HCT116 (cell line): ENCODE measurements around the gene NEK1.

Experiments used
- ELF1 ChIP-seq: IDR thresholded peaks from 2 replicates; pipeline ENCODE4 v1.6.1; 2012; ENCODE audit warnings: low read depth, borderline replicate concordance
- EZH2 ChIP-seq: fragments of 200-600 bp; sonication (generic); IDR thresholded peaks from 2 replicates; pipeline ENCODE4 v1.6.1; 2017; ENCODE audit warnings: antibody characterized with exemption, mixed run types
- EZH2phosphoT487 ChIP-seq: fragments of 200-600 bp; IDR thresholded peaks from 2 replicates; pipeline ENCODE4 v1.6.1; 2018; ENCODE audit warnings: antibody characterized with exemption, borderline replicate concordance
- JUND ChIP-seq: IDR thresholded peaks from 2 replicates; pipeline ENCODE4 v1.6.1; 2012
- POLR2A ChIP-seq: IDR thresholded peaks from 2 replicates; pipeline ENCODE4 v1.7.0; 2011; ENCODE audit warnings: borderline replicate concordance; ENCODE audit not compliant: insufficient read depth, insufficient read length; ENCODE audit errors: extremely low read depth
- POLR2AphosphoS5 ChIP-seq: IDR thresholded peaks from 2 replicates; pipeline ENCODE4 v1.6.1; 2011; ENCODE audit warnings: mild to moderate bottlenecking, low read depth, low read length, moderate library complexity
- TCF7L2 ChIP-seq: IDR thresholded peaks from 2 replicates; pipeline ENCODE4 v1.7.0; 2011; ENCODE audit warnings: borderline replicate concordance, inconsistent platforms; ENCODE audit not compliant: insufficient read depth, insufficient read length; ENCODE audit errors: extremely low read depth
- YY1 ChIP-seq: IDR thresholded peaks from 2 replicates; pipeline ENCODE4 v1.6.1; 2011; ENCODE audit warnings: low read length, low read depth, moderate library complexity, mild to moderate bottlenecking; ENCODE audit not compliant: insufficient replicate concordance; ENCODE audit errors: extremely low read depth
- ZNF274 ChIP-seq: fragments of 200-500 bp; sonication (Bioruptor generic); IDR thresholded peaks from 2 replicates; pipeline ENCODE4 v1.6.1; 2014; ENCODE audit warnings: mild to moderate bottlenecking, low read depth, low read length, inconsistent platforms
- TF ChIP-seq, protein P1 (sequence below), 3 experiments: fragments of 200-600 bp in 1 of 3; sonication (generic) in 1 of 3; IDR thresholded peaks in 2 of 3; conservative IDR thresholded peaks in 1 of 3; 2 replicates each; pipeline ENCODE4 v1.5.1; 2012 to 2017; ENCODE audit warnings: low read depth in 2 of 3, low read length in 2 of 3, antibody characterized with exemption in 1 of 3, borderline replicate concordance in 1 of 3, control low read depth in 1 of 3, mild to moderate bottlenecking in 1 of 3, mixed read lengths in 1 of 3, mixed run types in 1 of 3, moderate library complexity in 1 of 3; ENCODE audit not compliant: insufficient read depth in 1 of 3
- TF ChIP-seq, protein P2 (sequence below): IDR thresholded peaks from 2 replicates; pipeline ENCODE4 v1.6.1; 2012; ENCODE audit warnings: low read depth
- TF ChIP-seq, protein P3 (sequence below): IDR thresholded peaks from 2 replicates; pipeline ENCODE4 v1.6.1; 2012

GRCh38 chr4:169460081-169460480 is 152.3 kb downstream of the NEK1 start:
- TF ChIP-seq, protein P1, sequence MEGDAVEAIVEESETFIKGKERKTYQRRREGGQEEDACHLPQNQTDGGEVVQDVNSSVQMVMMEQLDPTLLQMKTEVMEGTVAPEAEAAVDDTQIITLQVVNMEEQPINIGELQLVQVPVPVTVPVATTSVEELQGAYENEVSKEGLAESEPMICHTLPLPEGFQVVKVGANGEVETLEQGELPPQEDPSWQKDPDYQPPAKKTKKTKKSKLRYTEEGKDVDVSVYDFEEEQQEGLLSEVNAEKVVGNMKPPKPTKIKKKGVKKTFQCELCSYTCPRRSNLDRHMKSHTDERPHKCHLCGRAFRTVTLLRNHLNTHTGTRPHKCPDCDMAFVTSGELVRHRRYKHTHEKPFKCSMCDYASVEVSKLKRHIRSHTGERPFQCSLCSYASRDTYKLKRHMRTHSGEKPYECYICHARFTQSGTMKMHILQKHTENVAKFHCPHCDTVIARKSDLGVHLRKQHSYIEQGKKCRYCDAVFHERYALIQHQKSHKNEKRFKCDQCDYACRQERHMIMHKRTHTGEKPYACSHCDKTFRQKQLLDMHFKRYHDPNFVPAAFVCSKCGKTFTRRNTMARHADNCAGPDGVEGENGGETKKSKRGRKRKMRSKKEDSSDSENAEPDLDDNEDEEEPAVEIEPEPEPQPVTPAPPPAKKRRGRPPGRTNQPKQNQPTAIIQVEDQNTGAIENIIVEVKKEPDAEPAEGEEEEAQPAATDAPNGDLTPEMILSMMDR (IDR thresholded peaks at IDR 0.05 in 2 of 3, conservative IDR thresholded peaks at IDR 0.05 in 1 of 3; ENCODE audit: borderline replicate concordance in 1 of 3, insufficient read depth in 1 of 3, low read depth in 2 of 3, low read length in 2 of 3), result no peak
- TF ChIP-seq EZH2phosphoT487, result no peak
- TF ChIP-seq POLR2AphosphoS5, result no peak
- TF ChIP-seq YY1, result no peak
- TF ChIP-seq POLR2A, result no peak
- TF ChIP-seq JUND, result no peak
- TF ChIP-seq EZH2, result no peak
- TF ChIP-seq TCF7L2, result no peak
- TF ChIP-seq, protein P2, sequence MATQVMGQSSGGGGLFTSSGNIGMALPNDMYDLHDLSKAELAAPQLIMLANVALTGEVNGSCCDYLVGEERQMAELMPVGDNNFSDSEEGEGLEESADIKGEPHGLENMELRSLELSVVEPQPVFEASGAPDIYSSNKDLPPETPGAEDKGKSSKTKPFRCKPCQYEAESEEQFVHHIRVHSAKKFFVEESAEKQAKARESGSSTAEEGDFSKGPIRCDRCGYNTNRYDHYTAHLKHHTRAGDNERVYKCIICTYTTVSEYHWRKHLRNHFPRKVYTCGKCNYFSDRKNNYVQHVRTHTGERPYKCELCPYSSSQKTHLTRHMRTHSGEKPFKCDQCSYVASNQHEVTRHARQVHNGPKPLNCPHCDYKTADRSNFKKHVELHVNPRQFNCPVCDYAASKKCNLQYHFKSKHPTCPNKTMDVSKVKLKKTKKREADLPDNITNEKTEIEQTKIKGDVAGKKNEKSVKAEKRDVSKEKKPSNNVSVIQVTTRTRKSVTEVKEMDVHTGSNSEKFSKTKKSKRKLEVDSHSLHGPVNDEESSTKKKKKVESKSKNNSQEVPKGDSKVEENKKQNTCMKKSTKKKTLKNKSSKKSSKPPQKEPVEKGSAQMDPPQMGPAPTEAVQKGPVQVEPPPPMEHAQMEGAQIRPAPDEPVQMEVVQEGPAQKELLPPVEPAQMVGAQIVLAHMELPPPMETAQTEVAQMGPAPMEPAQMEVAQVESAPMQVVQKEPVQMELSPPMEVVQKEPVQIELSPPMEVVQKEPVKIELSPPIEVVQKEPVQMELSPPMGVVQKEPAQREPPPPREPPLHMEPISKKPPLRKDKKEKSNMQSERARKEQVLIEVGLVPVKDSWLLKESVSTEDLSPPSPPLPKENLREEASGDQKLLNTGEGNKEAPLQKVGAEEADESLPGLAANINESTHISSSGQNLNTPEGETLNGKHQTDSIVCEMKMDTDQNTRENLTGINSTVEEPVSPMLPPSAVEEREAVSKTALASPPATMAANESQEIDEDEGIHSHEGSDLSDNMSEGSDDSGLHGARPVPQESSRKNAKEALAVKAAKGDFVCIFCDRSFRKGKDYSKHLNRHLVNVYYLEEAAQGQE, result no peak
- TF ChIP-seq ZNF274, result no peak
- no peak for TF ChIP-seq ELF1
- TF ChIP-seq, protein P3, sequence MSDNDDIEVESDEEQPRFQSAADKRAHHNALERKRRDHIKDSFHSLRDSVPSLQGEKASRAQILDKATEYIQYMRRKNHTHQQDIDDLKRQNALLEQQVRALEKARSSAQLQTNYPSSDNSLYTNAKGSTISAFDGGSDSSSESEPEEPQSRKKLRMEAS, result no peak
